Mesangial cell (primary cell): ENCODE results near the gene DESI1. TPM values are rescaled to one million over a fixed set of nuclear protein-coding genes. Genes with fewer than 3 reads are reported as not detected.

ENCODE experiments used
- total RNA-seq: library from RNA; depleted of rRNA; stranded (reverse); fragments of >200 nt; gene quantifications from 2 replicates; pipeline ENCODE4 v1.2.3, GENCODE V29; 2015

DESI1 gene
- 30.7 and 46.4 TPM in 2 replicates for total RNA-seq

DNA sequence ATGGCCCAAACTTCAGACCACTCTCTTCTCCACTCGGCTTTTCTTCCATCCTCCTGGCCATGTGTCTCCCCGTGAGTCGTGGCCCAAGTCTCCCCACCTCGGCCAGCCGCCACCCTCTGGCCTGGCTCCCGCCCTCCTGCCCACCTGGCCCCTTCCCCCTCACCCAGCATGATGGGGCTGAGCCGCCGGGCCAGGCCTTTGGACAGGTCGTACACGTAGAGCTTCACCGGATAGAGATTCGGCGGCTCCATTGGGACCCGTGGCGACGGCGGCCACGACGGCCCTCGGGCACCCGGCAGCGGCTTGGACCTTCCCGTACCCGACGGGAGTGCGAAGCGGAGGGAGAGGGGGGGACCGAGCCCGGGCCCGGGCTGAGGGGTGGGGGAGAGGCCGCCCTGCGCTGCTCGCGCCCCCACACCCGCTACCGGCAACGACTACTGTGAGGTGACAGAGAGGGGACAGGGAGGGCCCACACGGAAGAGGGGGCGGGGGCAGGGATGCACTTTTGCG, at the start of gene DESI1:
DESI1 (minus strand) TSS at position 455 of the 510 bp plus-strand sequence; CDS start at position 251, 204 bp downstream.

DNA sequence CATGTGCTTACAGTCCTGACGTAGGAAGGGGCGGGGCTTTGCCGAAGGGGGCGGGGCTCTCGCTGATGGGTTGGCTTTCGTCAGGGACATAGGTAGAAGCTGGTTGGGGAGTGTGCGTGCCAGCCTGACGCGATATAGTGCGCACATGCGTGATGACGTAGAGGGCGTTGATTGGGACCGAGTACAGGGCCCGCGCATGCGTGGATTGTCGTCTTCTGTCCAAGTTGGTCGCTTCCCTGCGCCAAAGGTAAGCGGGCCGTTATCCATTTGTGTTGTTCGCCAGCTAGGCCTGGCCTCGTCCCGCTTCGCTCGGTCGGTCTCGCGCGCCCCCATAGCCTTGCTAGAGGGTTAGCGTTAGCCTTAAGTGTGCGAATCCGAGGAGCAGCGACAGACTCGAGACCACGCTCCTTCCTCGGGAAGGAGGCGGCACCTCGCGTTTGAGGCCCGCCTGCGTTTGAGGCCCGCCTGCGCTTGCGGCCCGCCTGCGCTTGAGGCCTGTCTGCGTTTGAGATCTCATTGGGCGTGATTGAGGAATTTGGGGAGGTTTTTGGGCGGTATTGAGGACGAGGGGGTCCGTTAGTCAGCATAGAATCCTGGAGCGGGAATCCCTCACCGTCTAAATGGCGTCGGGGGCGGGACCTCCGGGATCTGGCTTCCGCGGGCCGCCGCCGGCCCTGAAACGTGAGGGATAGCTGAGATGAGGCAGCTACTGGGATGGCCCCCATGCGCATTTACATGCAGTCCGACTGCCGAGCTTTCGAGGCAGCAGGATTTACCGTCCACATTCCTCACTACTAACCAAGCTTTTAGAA, 462 bp upstream of the DESI1 start, which contains the start of gene XRCC6:
XRCC6 (plus strand) TSS at position 197 of the 812 bp plus-strand sequence. CDS start 710 bp downstream, outside the sequence.

DNA sequence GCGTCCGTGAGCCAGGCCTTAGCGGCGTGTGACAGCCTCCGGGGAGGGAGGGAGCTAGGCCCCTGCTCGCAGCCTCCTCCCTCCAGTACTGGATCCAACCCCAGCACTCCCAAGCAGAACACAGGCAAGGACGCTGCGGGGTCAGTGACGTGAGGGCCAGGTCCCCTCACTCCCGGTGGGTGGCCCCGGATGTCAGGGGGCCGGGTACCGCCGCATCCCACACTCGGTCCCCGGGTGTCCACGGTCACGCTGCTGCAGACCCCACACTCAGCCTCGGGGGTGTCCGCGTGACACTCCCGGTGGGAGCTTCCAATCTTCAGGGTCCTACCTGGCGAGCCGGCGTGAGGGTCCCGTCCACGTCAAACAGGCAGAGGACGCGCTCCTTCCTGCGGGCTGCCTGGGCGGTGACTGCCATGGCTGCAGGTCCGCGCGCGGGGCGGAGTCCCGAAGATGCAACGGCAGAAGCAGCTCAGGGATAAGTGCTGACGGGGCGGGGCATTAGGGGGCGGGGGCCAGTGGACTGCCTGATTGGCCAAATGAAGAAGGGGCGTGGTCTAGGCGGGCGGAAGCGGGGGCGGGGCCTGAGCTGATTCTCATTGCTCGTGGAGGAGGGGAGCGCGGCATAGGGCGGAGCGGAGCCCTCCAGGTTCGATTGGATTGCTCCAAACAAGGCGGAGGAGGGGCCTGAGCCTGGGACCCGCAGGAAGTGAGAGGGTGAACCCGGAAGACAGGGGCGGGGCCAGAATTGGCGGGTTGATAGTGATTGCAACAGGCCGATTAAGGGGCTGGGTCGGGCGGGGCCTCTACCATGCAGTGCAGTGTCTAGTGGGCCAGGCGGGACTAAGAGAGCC, 31.2 kb downstream of the DESI1 start, which contains the start of gene PMM1:
PMM1 (minus strand) TSS at position 450 of the 851 bp plus-strand sequence; CDS start at position 415, 35 bp downstream.

Other genes with a start within 250 kb of the DESI1 start
- 2.8 and 9.9 TPM in 2 replicates for gene TEF, start 239.1 kb downstream of the DESI1 start, total RNA-seq
- gene TOB2, start 174.2 kb downstream of the DESI1 start, total RNA-seq: 15.8 and 42.5 TPM in 2 replicates
- gene PHF5A, start 152.4 kb downstream of the DESI1 start, total RNA-seq: 34.0 and 53.1 TPM in 2 replicates
- 83.4 and 107 TPM in 2 replicates for gene ACO2, start 151.9 kb downstream of the DESI1 start, total RNA-seq
- gene POLR3H, start 76.6 kb downstream of the DESI1 start, total RNA-seq: 11.8 and 18.1 TPM in 2 replicates
- 6.7 and 59.6 TPM in 2 replicates for gene CSDC2, start 60.0 kb downstream of the DESI1 start, total RNA-seq
- gene PMM1, start 31.2 kb downstream of the DESI1 start, total RNA-seq: 42.5 and 50.5 TPM in 2 replicates
- 166 and 331 TPM in 2 replicates for gene XRCC6, start 252 bp upstream of the DESI1 start, total RNA-seq
- 149 and 168 TPM in 2 replicates for gene SNU13, start 67.8 kb upstream of the DESI1 start, total RNA-seq
- gene MEI1, start 78.5 kb upstream of the DESI1 start, total RNA-seq: 0.13 and 1.1 TPM in 2 replicates
- gene CCDC134, start 179.6 kb upstream of the DESI1 start, total RNA-seq: 7.0 and 15.3 TPM in 2 replicates
- gene SREBF2, start 212.1 kb upstream of the DESI1 start, total RNA-seq: 86.9 and 138 TPM in 2 replicates